Measurements from ENCODE around the gene SPDEF.
A peak's percentile ranks its signal among the peaks of the same experiment; 100 is the strongest.

Gene SPDEF

GRCh38 chr6:34491091-34491430 is 65.1 kb downstream of the SPDEF start (continued):
- peak; percentile 45; the same call in 1 of the 2 replicates for TF ChIP-seq ZNF366 (tag by site-specific recombination; conservative IDR thresholded peaks at IDR 0.05)
- TF ChIP-seq ZBTB48 (tag by site-specific recombination; IDR thresholded peaks at IDR 0.05): 0 out of 2 replicates have a peak, but pooled peaks have one; percentile 11
- TF ChIP-seq ZBTB21 (tag by site-specific recombination; IDR thresholded peaks at IDR 0.05): no peak
- peak; percentile 68 for TF ChIP-seq SP7 (tag by site-specific recombination; IDR thresholded peaks at IDR 0.05)

- no peak overlapping the region for H3K27ac ChIP-seq (ENCODE audit: extremely low read depth, low read depth, low read length)
- TF ChIP-seq PRDM2 (tag by site-specific recombination; IDR thresholded peaks at IDR 0.05; ENCODE audit: borderline replicate concordance) (no peak), ZNF658 (tag by site-specific recombination; IDR thresholded peaks at IDR 0.05) (no peak), ZBTB20 (tag by site-specific recombination; IDR thresholded peaks at IDR 0.05) (no peak), GFI1B (tag by site-specific recombination; IDR thresholded peaks at IDR 0.05) (no peak), ZNF23 (tag by site-specific recombination; IDR thresholded peaks at IDR 0.05; ENCODE audit: borderline replicate concordance) (no peak), ZNF677 (tag by site-specific recombination; IDR thresholded peaks at IDR 0.05) (no peak), ZNF747 (tag by site-specific recombination; IDR thresholded peaks at IDR 0.05) (no peak), ZNF518A (tag by site-specific recombination; conservative IDR thresholded peaks at IDR 0.05; ENCODE audit: low read depth) (no peak), ZNF530 (tag by site-specific recombination; IDR thresholded peaks at IDR 0.05; ENCODE audit: low read depth) (no peak), ZNF776 (tag by site-specific recombination; IDR thresholded peaks at IDR 0.05; ENCODE audit: borderline replicate concordance) (no peak), ZNF561 (tag by site-specific recombination; IDR thresholded peaks at IDR 0.05; ENCODE audit: borderline replicate concordance) (no peak), ZBTB21 (tag by site-specific recombination; IDR thresholded peaks at IDR 0.05) (no peak), ZNF580 (tag by site-specific recombination; IDR thresholded peaks at IDR 0.05) (no peak), ZNF555 (tag by site-specific recombination; conservative IDR thresholded peaks at IDR 0.05) (no peak), ZBTB17 (tag by site-specific recombination; IDR thresholded peaks at IDR 0.05) (no peak), WT1 (tag by site-specific recombination; IDR thresholded peaks at IDR 0.05) (no peak)
- no peak overlapping the region for H3K4me3 ChIP-seq (ENCODE audit: low read depth, low read length)
- POLR2A ChIA-PET: interaction anchor here (0.6 kb wide), 1 partner anchor 60 kb away, joined by 5 read pairs; no protein-coding TSS in a partner anchor
- CTCF ChIA-PET: no interaction called here
- no peaks in the 10 kb centered on the region for H3K4me1 ChIP-seq (ENCODE audit: control insufficient read depth, insufficient read depth, low read length)
- H3K36me3 ChIP-seq (ENCODE audit: control insufficient read depth in 2 of 2, insufficient read depth in 1 of 2, low read length in 2 of 2): no peaks in the 10 kb centered on the region
- H3K9me3 ChIP-seq (ENCODE audit: control insufficient read depth, insufficient read depth, low read depth, low read length): no peaks in the 10 kb centered on the region
These were observed 65.6 kb downstream of the SPDEF start for GRCh38 chr6:34490390-34491090.

Data from HEK293 (cell line).